NCI-H1048 (cell line): ENCODE data around the gene TNFRSF13B.
"Not testable (repeated sequence)": the region's sequence is repeated elsewhere in the genome, so short reads cannot be mapped to it uniquely, and the experiment has no call there.

Experiments
- DNase-seq: peaks from one replicate; lab custom pipeline; 2025; lab: John Stamatoyannopoulos, UW

Gene TNFRSF13B

GRCh38 chr17:16925461-16926060 lies 46.4 kb downstream of the TNFRSF13B start:
- DNase-seq: no peak

GRCh38 chr17:16924696-16925440 lies 47.0 kb downstream of the TNFRSF13B start:
- no peak for DNase-seq

GRCh38 chr17:16923904-16924695 lies 47.8 kb downstream of the TNFRSF13B start:
- DNase-seq: no peak

- no peak for DNase-seq
Measured at GRCh38 chr17:16923097-16923903, 48.6 kb downstream of the TNFRSF13B start.

- DNase-seq: no peak
Measured at GRCh38 chr17:16922386-16923096, 49.4 kb downstream of the TNFRSF13B start.

GRCh38 chr17:16921451-16921850 lies 50.5 kb downstream of the TNFRSF13B start:
- DNase-seq: not testable (repeated sequence)

- no peak for DNase-seq
Measured at GRCh38 chr17:16920628-16921020, 51.3 kb downstream of the TNFRSF13B start.

GRCh38 chr17:16919663-16920627 lies 52.0 kb downstream of the TNFRSF13B start:
- DNase-seq: no peak

GRCh38 chr17:16918443-16918842 lies 53.5 kb downstream of the TNFRSF13B start:
- DNase-seq: no peak

- no peak for DNase-seq
Measured at GRCh38 chr17:16917671-16918394, 54.1 kb downstream of the TNFRSF13B start.

GRCh38 chr17:16916557-16916920 lies 55.4 kb downstream of the TNFRSF13B start:
- no peak for DNase-seq

GRCh38 chr17:16915752-16916556 lies 56.0 kb downstream of the TNFRSF13B start:
- no peak for DNase-seq

- no peak for DNase-seq
Measured at GRCh38 chr17:16913463-16913862, 58.5 kb downstream of the TNFRSF13B start.

GRCh38 chr17:16912021-16912962 lies 59.6 kb downstream of the TNFRSF13B start:
- DNase-seq: no peak

GRCh38 chr17:16911141-16911937 lies 60.6 kb downstream of the TNFRSF13B start:
- no peak for DNase-seq

GRCh38 chr17:16910341-16910740 lies 61.6 kb downstream of the TNFRSF13B start:
- no peak for DNase-seq
